HepG2 (cell line): Measurements from ENCODE around the gene SH3PXD2A. TPM values are rescaled to one million over a fixed set of nuclear protein-coding genes. Genes with fewer than 3 reads are reported as not detected.

Experiments used
- ADNP ChIP-seq: sonication (generic); formaldehyde crosslinking; IDR thresholded peaks from 2 replicates; pipeline ENCODE4 v1.4.0; 2020; ENCODE audit warnings: missing genetic modification reagents
- ARID2 ChIP-seq: sonication (generic); formaldehyde crosslinking; IDR thresholded peaks from 2 replicates; pipeline ENCODE4 v1.8.1; 2022; ENCODE audit warnings: mild to moderate bottlenecking, missing genetic modification reagents, borderline replicate concordance
- CCDC6 ChIP-seq: sonication (generic); formaldehyde crosslinking; IDR thresholded peaks from 2 replicates; pipeline ENCODE4 v1.8.1; 2022; ENCODE audit warnings: mild to moderate bottlenecking, missing genetic modification reagents, moderate library complexity
- ELF3 ChIP-seq: IDR thresholded peaks from 2 replicates; pipeline ENCODE4 v1.6.1; 2016; ENCODE audit warnings: missing genetic modification reagents, missing compliant biosample characterization
- FOXP1 ChIP-seq, 2 experiments: fragments of 450-650 bp in 1 of 2; IDR thresholded peaks; 2 replicates each; pipeline ENCODE4 v1.6.1; 2017 to 2018; ENCODE audit warnings: antibody characterized with exemption in 1 of 2
- HHEX ChIP-seq: IDR thresholded peaks from 2 replicates; pipeline ENCODE4 v1.6.1; 2016; ENCODE audit warnings: control low read depth
- HNF4G ChIP-seq, 2 experiments: sonication (generic) in 1 of 2; formaldehyde crosslinking in 1 of 2; IDR thresholded peaks; 2 replicates each; pipeline versions ENCODE4 v1.4.0 to v1.6.1; 2011 to 2020; ENCODE audit warnings: borderline replicate concordance in 2 of 2, low read depth in 2 of 2, mild to moderate bottlenecking in 2 of 2, low read length in 1 of 2, missing genetic modification reagents in 1 of 2, moderate library complexity in 1 of 2
- KLF11 ChIP-seq: IDR thresholded peaks from 2 replicates; pipeline ENCODE4 v1.6.1; 2016; ENCODE audit warnings: missing compliant biosample characterization
- MXD3 ChIP-seq: IDR thresholded peaks from 2 replicates; pipeline ENCODE4 v1.6.1; 2016; ENCODE audit warnings: mild to moderate bottlenecking, missing biosample characterization, missing genetic modification reagents
- NRL ChIP-seq: sonication (generic); formaldehyde crosslinking; IDR thresholded peaks from 2 replicates; pipeline ENCODE4 v1.5.0; 2020; ENCODE audit warnings: missing genetic modification reagents, mild to moderate bottlenecking, moderate library complexity, borderline replicate concordance
- PAWR ChIP-seq: sonication (generic); formaldehyde crosslinking; IDR thresholded peaks from 2 replicates; pipeline ENCODE4 v1.4.0; 2020; ENCODE audit warnings: missing genetic modification reagents, mild to moderate bottlenecking, borderline replicate concordance
- STAG1 ChIP-seq: sonication (generic); formaldehyde crosslinking; IDR thresholded peaks from 2 replicates; pipeline ENCODE4 v1.4.0; 2020; ENCODE audit warnings: missing genetic modification reagents
- TARDBP ChIP-seq: sonication (generic); formaldehyde crosslinking; IDR thresholded peaks from 2 replicates; pipeline ENCODE4 v1.8.0; 2022; ENCODE audit warnings: mild to moderate bottlenecking, missing genetic modification reagents
- ZMYM3 ChIP-seq: sonication (generic); formaldehyde crosslinking; IDR thresholded peaks from 2 replicates; pipeline ENCODE4 v1.5.1; 2020; ENCODE audit warnings: mild to moderate bottlenecking, missing genetic modification reagents
- ZNF75D ChIP-seq: sonication (generic); formaldehyde crosslinking; IDR thresholded peaks from 2 replicates; pipeline ENCODE4 v1.8.1; 2023; ENCODE audit warnings: missing genetic modification reagents, mild to moderate bottlenecking, borderline replicate concordance
- ZNF777 ChIP-seq: sonication (generic); formaldehyde crosslinking; IDR thresholded peaks from 2 replicates; pipeline ENCODE4 v1.4.0; 2020; ENCODE audit warnings: missing genetic modification reagents
- ZNF879 ChIP-seq: sonication (generic); formaldehyde crosslinking; IDR thresholded peaks from 2 replicates; pipeline ENCODE4 v1.8.1; 2023; ENCODE audit warnings: missing genetic modification reagents
- polyA plus RNA-seq, 8 experiments: library from polyadenylated mRNA; depleted of rRNA in 3 of 8; stranded (reverse) in 7 of 8; unstranded in 1 of 8; fragments of >200 nt; fragmentation: Illumina TruSeq in 4 of 8; extraction: Trizol in 4 of 8; gene quantifications; 2 replicates each; pipeline versions ENCODE4 v1.2.1 to v1.2.3, GENCODE V29; 2011 to 2016; ENCODE audit warnings: low read depth in 4 of 8, missing spikeins in 1 of 8, mixed read lengths in 1 of 8; ENCODE audit not compliant: insufficient read depth in 1 of 8
- total RNA-seq, 5 experiments: library from RNA; depleted of rRNA; stranded (reverse); fragments of >200 nt; fragmentation: Illumina TruSeq; extraction: Trizol; gene quantifications; 2 replicates each; pipeline ENCODE4 v1.2.3, GENCODE V29; 2016; ENCODE audit warnings: low read depth in 1 of 5
- TF ChIP-seq, protein P1 (sequence below): sonication (generic); formaldehyde crosslinking; IDR thresholded peaks from 2 replicates; pipeline ENCODE4 v1.5.0; 2020; ENCODE audit warnings: mild to moderate bottlenecking, missing genetic modification reagents, moderate library complexity
- TF ChIP-seq, protein P2 (sequence below): sonication (generic); formaldehyde crosslinking; IDR thresholded peaks from 2 replicates; pipeline ENCODE4 v1.9.0; 2021; ENCODE audit warnings: mild to moderate bottlenecking, missing genetic modification reagents

Gene SH3PXD2A
- total and polyA plus RNA-seq, 2 of the 13 experiments (the other 11 are each of a cell fraction or from before 2014, with no cell fraction given): 11.1 to 11.3 TPM

GRCh38 chr10:103716206-103717160, 138.9 kb downstream of the SH3PXD2A start (continued):
- no peak for TF ChIP-seq HHEX (CRISPR knock-in tag)
- TF ChIP-seq, protein P1, sequence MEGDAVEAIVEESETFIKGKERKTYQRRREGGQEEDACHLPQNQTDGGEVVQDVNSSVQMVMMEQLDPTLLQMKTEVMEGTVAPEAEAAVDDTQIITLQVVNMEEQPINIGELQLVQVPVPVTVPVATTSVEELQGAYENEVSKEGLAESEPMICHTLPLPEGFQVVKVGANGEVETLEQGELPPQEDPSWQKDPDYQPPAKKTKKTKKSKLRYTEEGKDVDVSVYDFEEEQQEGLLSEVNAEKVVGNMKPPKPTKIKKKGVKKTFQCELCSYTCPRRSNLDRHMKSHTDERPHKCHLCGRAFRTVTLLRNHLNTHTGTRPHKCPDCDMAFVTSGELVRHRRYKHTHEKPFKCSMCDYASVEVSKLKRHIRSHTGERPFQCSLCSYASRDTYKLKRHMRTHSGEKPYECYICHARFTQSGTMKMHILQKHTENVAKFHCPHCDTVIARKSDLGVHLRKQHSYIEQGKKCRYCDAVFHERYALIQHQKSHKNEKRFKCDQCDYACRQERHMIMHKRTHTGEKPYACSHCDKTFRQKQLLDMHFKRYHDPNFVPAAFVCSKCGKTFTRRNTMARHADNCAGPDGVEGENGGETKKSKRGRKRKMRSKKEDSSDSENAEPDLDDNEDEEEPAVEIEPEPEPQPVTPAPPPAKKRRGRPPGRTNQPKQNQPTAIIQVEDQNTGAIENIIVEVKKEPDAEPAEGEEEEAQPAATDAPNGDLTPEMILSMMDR (CRISPR knock-in tag): peak; percentile 45; the same call in 1 of the 2 replicates
- TF ChIP-seq ZNF777: no peak
- peak; percentile 71 for TF ChIP-seq HNF4G (IDR thresholded peaks at IDR 0.05; ENCODE audit: borderline replicate concordance, low read depth, low read length)
- no peak for TF ChIP-seq HNF4G (CRISPR knock-in tag; IDR thresholded peaks at IDR 0.05; ENCODE audit: borderline replicate concordance, low read depth)
- peak; percentile 99 for TF ChIP-seq ZMYM3
- TF ChIP-seq CCDC6: no peak
- TF ChIP-seq, protein P2, sequence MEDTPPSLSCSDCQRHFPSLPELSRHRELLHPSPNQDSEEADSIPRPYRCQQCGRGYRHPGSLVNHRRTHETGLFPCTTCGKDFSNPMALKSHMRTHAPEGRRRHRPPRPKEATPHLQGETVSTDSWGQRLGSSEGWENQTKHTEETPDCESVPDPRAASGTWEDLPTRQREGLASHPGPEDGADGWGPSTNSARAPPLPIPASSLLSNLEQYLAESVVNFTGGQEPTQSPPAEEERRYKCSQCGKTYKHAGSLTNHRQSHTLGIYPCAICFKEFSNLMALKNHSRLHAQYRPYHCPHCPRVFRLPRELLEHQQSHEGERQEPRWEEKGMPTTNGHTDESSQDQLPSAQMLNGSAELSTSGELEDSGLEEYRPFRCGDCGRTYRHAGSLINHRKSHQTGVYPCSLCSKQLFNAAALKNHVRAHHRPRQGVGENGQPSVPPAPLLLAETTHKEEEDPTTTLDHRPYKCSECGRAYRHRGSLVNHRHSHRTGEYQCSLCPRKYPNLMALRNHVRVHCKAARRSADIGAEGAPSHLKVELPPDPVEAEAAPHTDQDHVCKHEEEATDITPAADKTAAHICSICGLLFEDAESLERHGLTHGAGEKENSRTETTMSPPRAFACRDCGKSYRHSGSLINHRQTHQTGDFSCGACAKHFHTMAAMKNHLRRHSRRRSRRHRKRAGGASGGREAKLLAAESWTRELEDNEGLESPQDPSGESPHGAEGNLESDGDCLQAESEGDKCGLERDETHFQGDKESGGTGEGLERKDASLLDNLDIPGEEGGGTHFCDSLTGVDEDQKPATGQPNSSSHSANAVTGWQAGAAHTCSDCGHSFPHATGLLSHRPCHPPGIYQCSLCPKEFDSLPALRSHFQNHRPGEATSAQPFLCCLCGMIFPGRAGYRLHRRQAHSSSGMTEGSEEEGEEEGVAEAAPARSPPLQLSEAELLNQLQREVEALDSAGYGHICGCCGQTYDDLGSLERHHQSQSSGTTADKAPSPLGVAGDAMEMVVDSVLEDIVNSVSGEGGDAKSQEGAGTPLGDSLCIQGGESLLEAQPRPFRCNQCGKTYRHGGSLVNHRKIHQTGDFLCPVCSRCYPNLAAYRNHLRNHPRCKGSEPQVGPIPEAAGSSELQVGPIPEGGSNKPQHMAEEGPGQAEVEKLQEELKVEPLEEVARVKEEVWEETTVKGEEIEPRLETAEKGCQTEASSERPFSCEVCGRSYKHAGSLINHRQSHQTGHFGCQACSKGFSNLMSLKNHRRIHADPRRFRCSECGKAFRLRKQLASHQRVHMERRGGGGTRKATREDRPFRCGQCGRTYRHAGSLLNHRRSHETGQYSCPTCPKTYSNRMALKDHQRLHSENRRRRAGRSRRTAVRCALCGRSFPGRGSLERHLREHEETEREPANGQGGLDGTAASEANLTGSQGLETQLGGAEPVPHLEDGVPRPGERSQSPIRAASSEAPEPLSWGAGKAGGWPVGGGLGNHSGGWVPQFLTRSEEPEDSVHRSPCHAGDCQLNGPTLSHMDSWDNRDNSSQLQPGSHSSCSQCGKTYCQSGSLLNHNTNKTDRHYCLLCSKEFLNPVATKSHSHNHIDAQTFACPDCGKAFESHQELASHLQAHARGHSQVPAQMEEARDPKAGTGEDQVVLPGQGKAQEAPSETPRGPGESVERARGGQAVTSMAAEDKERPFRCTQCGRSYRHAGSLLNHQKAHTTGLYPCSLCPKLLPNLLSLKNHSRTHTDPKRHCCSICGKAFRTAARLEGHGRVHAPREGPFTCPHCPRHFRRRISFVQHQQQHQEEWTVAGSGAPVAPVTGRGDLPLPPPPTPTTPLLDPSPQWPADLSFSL (CRISPR knock-in tag): no peak
- peak; percentile 34 for TF ChIP-seq STAG1 (CRISPR knock-in tag)
- no peak for TF ChIP-seq ARID2 (CRISPR knock-in tag)
- no peak for TF ChIP-seq FOXP1 (IDR thresholded peaks at IDR 0.05)
- TF ChIP-seq FOXP1 (CRISPR knock-in tag; IDR thresholded peaks at IDR 0.05): no peak
- TF ChIP-seq MXD3: no peak
- no peak for TF ChIP-seq NRL (CRISPR knock-in tag)
- no peak for TF ChIP-seq ZNF75D (CRISPR knock-in tag)
- no peak for TF ChIP-seq PAWR (CRISPR knock-in tag)
- TF ChIP-seq ZNF879: no peak
- no peak for TF ChIP-seq KLF11
- no peak for TF ChIP-seq TARDBP
- TF ChIP-seq ELF3 (CRISPR knock-in tag): 0 out of 2 replicates have a peak, but pooled peaks have one; percentile 44
- peak; percentile 97 for TF ChIP-seq ADNP
